PC-9 (cell line): ENCODE results near the gene XXYLT1.

Source experiments
- CTCF ChIP-seq: fragments of 200-600 bp; sonication (generic); conservative IDR thresholded peaks from 2 replicates; pipeline ENCODE4 v1.6.1; 2017; ENCODE audit warnings: mixed run types, antibody characterized with exemption, mild to moderate bottlenecking, moderate library complexity
- EZH2 ChIP-seq: fragments of 200-600 bp; sonication (generic); IDR thresholded peaks from 2 replicates; pipeline ENCODE4 v1.8.0; 2017; ENCODE audit warnings: antibody characterized with exemption, low read depth

GRCh38 chr3:195023989-195024388 lies 247.0 kb downstream of the XXYLT1 start:
- TF ChIP-seq CTCF (no peak), EZH2 (no peak)
